ENCODE data around the gene ASB10. TPM values are rescaled to one million over a fixed set of nuclear protein-coding genes. Genes with fewer than 3 reads are reported as not detected.
A peak's percentile ranks its signal among the peaks of the same experiment; 100 is the strongest.

The ASB10 gene
- total and polyA plus RNA-seq, 2 donors (not counting 1 experiment from before 2014, with no cell fraction given): not detected

DNA sequence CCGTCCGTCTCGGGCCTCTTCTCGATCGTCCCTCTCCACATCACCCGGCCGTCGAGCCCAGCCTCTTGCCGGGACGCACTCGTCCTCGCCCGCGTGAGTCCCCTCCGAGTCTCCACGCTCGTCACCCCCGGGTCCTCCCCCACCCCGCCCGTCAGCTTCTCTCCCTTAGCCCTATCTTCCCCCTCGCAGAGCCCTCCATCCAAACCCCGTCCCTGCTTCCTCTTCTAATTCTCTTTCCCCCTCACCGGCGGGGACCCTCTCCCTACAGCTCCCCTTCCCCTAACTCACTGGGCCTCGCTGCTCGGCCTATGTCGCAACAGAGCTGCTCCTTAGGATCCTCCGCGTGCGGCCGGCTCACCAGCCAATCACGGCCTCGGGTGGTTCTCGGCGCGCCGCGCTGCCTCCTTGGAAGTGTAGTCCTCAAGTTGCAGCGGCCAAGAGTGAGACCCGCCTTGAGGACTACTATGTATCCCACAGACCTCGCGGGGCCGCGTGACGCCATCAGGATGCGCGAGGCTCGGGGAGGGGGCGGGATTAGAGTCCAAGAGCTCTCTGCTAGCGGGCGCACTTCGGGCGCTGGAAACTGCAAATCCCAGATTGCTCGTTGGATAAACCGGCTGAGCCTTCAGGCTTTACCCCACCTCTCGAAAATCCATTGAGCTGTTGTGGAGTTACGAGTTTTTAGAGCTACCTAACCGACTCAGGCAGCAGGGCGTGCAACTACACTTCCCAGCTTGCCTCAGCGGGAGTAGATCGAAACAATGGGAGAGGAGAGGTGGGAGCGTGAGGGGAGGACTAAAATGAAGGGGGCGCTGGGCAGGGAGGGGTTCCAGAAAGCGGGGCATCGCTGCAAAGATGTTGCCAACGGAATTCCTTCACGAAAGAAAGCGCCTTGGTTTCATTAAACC, 40.1 kb upstream of the ASB10 start, which contains the start of gene ABCF2:
Gene ABCF2, minus strand, starts transcription at position 331 of the 908 bp plus-strand sequence. CDS start 747 bp downstream, outside the sequence.
- Histone ChIP-seq H3K4me3 (ENCODE audit: control extremely low read depth in 1 of 5, extremely low read depth in 1 of 5, insufficient read depth in 1 of 5, low read depth in 2 of 5, low read length in 4 of 5) (peak within 1 kb of the TSS; percentile 60 to 97 (median 81)), H3K27me3 (replicated peaks in 1 of 4; ENCODE audit: control extremely low read depth in 1 of 4, control insufficient read depth in 3 of 4, insufficient read depth in 4 of 4, low read length in 3 of 4) (no peaks in the 10 kb centered on the region), H3K27ac (ENCODE audit: low read length in 2 of 2) (peak within 1 kb of the TSS; percentile 39 to 73), H3K36me3 (replicated peaks in 1 of 2; ENCODE audit: control extremely low read depth in 1 of 2, control insufficient read depth in 1 of 2, extremely low read depth in 1 of 2, insufficient read depth in 2 of 2, low read length in 1 of 2) (peaks cover 0 to 29% of the 10 kb centered on the region in 2 experiments), H3K4me2 (replicated peaks; ENCODE audit: low read depth, low read length, poor library complexity, severe bottlenecking) (peak within 1 kb of the TSS; percentile 78), H3K9ac (ENCODE audit: low read length) (peak within 1 kb of the TSS; percentile 92), H4K20me1 (ENCODE audit: control insufficient read depth, insufficient read depth, low read length, poor library complexity, severe bottlenecking) (peaks cover 10% of the 10 kb centered on the region), H3K79me2 (ENCODE audit: control insufficient read depth, insufficient read depth, low read length) (peaks cover 27% of the 10 kb centered on the region), H3K9me3 (ENCODE audit: control extremely low read depth in 1 of 3, control insufficient read depth in 2 of 3, insufficient read depth in 1 of 3, low read length in 2 of 3) (no peaks in the 10 kb centered on the region), H2AFZ (ENCODE audit: insufficient read depth, low read depth, low read length, poor library complexity, severe bottlenecking) (peak within 1 kb of the TSS; percentile 99), H3K4me1 (ENCODE audit: control insufficient read depth in 2 of 2, insufficient read depth in 2 of 2, low read length in 2 of 2) (peaks cover 23 to 26% of the 10 kb centered on the region in 2 donors)
- ChIA-PET CTCF (interaction anchor here (0.7 to 4.4 kb wide), 4 partner anchors 9 to 88 kb away, joined by 3 to 34 read pairs (median 4); no protein-coding TSS in a partner anchor), POLR2A (interaction anchor here (0.6 to 1.4 kb wide), 11 partner anchors 9 to 1751 kb away, joined by 3 to 13 read pairs (median 3); partner anchors contain the start of genes ABCB8 and NUB1)
- ATAC-seq (ENCODE audit: low read depth) (peak; percentile 99), DNase-seq (peak; percentile 97)
- peak within 1 kb of the TSS; percentile 92 for H3K27ac Mint-ChIP-seq
- TF ChIP-seq, protein P1, sequence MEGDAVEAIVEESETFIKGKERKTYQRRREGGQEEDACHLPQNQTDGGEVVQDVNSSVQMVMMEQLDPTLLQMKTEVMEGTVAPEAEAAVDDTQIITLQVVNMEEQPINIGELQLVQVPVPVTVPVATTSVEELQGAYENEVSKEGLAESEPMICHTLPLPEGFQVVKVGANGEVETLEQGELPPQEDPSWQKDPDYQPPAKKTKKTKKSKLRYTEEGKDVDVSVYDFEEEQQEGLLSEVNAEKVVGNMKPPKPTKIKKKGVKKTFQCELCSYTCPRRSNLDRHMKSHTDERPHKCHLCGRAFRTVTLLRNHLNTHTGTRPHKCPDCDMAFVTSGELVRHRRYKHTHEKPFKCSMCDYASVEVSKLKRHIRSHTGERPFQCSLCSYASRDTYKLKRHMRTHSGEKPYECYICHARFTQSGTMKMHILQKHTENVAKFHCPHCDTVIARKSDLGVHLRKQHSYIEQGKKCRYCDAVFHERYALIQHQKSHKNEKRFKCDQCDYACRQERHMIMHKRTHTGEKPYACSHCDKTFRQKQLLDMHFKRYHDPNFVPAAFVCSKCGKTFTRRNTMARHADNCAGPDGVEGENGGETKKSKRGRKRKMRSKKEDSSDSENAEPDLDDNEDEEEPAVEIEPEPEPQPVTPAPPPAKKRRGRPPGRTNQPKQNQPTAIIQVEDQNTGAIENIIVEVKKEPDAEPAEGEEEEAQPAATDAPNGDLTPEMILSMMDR (IDR thresholded peaks at IDR 0.05): no peak
- H3K4me1 Mint-ChIP-seq: peaks cover 48% of the 10 kb centered on the region
- intact Hi-C loops (cut with micrococcal nuclease): loop anchor here (1.0 to 2.0 kb wide), 9 partner anchors 16 to 1389 kb away; partner anchors contain the start of genes ABCB8, CDK5, NUB1 and RHEB
- peak within 1 kb of the TSS; percentile 95 for H3K4me3 Mint-ChIP-seq
- no peaks in the 10 kb centered on the region for H3K9me3 Mint-ChIP-seq (ENCODE audit: insufficient read depth)
- H3K27me3 Mint-ChIP-seq: no peaks in the 10 kb centered on the region
- under 1% methylated on average over 64 of the region's 68 CpGs for WGBS (ENCODE audit: insufficient coverage)

DNA sequence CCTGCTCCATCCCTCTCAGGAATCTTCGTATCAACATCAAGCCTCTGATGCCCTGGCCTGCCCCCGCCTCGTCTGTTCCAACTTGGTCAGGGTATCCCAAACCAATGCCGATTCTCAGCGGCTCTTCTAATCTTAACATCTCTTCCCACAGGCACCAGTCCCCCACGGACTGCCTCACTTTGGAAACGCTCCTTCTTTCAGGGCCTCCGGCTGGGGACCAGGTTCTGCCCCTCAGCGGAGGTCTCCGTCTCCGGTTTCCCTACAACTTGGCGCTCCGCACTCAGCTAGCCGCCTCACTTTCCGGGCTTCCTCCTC, 39.5 kb upstream of the ASB10 start:
- H3K79me2 ChIP-seq (ENCODE audit: control insufficient read depth, insufficient read depth, low read length): peaks cover 25% of the 10 kb centered on the region
- peaks cover 10% of the 10 kb centered on the region for H4K20me1 ChIP-seq (ENCODE audit: control insufficient read depth, insufficient read depth, low read length, poor library complexity, severe bottlenecking)
- H3K27me3 ChIP-seq (replicated peaks in 1 of 4; ENCODE audit: control extremely low read depth in 1 of 4, control insufficient read depth in 3 of 4, insufficient read depth in 4 of 4, low read length in 3 of 4): no peaks in the 10 kb centered on the region
- peak overlapping the region; percentile 92 for H3K9ac ChIP-seq (ENCODE audit: low read length)
- 2% methylated on average over 15 of the region's 15 CpGs for WGBS (ENCODE audit: insufficient coverage)
- peak overlapping the region; percentile 99 for H2AFZ ChIP-seq (ENCODE audit: insufficient read depth, low read depth, low read length, poor library complexity, severe bottlenecking)
- H3K9me3 Mint-ChIP-seq (ENCODE audit: insufficient read depth): no peaks in the 10 kb centered on the region
- H3K27me3 Mint-ChIP-seq: no peaks in the 10 kb centered on the region
- peaks cover 0 to 34% of the 10 kb centered on the region in 2 experiments for H3K36me3 ChIP-seq (replicated peaks in 1 of 2; ENCODE audit: control extremely low read depth in 1 of 2, control insufficient read depth in 1 of 2, extremely low read depth in 1 of 2, insufficient read depth in 2 of 2, low read length in 1 of 2)
- H3K4me2 ChIP-seq (replicated peaks; ENCODE audit: low read depth, low read length, poor library complexity, severe bottlenecking): peak overlapping the region; percentile 78
- peaks cover 42% of the 10 kb centered on the region for H3K4me1 Mint-ChIP-seq
- H3K27ac Mint-ChIP-seq: peak overlapping the region; percentile 92
- ATAC-seq (ENCODE audit: low read depth): no peak
- DNase-seq: no peak
- H3K4me3 Mint-ChIP-seq: peak overlapping the region; percentile 95
- no peaks in the 10 kb centered on the region for H3K9me3 ChIP-seq (ENCODE audit: control extremely low read depth in 1 of 3, control insufficient read depth in 2 of 3, insufficient read depth in 1 of 3, low read length in 2 of 3)
- peak overlapping the region; percentile 15 to 73 for H3K27ac ChIP-seq (ENCODE audit: low read length in 2 of 2)
- intact Hi-C loops (cut with micrococcal nuclease): loop anchor here (2.0 kb wide), 1 partner anchor 214 kb away; no protein-coding TSS in a partner anchor
- TF ChIP-seq, protein P1 (IDR thresholded peaks at IDR 0.05): no peak
- no peak for TF ChIP-seq EZH2 (IDR thresholded peaks at IDR 0.05; ENCODE audit: borderline replicate concordance, insufficient read depth, low read depth, low read length, poor library complexity, severe bottlenecking)
- ChIA-PET POLR2A (interaction anchor here (0.6 to 1.4 kb wide), 7 partner anchors 9 to 1750 kb away, joined by 3 to 13 read pairs (median 4); partner anchors contain the start of gene ABCB8), CTCF (interaction anchor here (1.3 to 4.4 kb wide), 2 partner anchors 18 to 78 kb away, joined by 4 to 34 read pairs; no protein-coding TSS in a partner anchor)
- peak overlapping the region; percentile 53 to 97 (median 81) for H3K4me3 ChIP-seq (ENCODE audit: control extremely low read depth in 1 of 5, extremely low read depth in 1 of 5, insufficient read depth in 1 of 5, low read depth in 2 of 5, low read length in 4 of 5)
- H3K4me1 ChIP-seq (ENCODE audit: control insufficient read depth in 2 of 2, insufficient read depth in 2 of 2, low read length in 2 of 2): peaks cover 19 to 20% of the 10 kb centered on the region in 2 donors
